Sigmoid colon (tissue), 7 donors: Measurements from ENCODE around the gene EMC6. TPM values are rescaled to one million over a fixed set of nuclear protein-coding genes. Genes with fewer than 3 reads are reported as not detected.

Source experiments
- DNase-seq: peaks from one replicate; pipeline ENCODE4 v3.0.0-alpha.2; 2019
- H3K27ac ChIP-seq, 4 donors: fragments of 200-600 bp; sonication (generic); one replicate each; pipeline ENCODE4 v1.5.1; 2016 to 2019; ENCODE audit warnings: mild to moderate bottlenecking in 1 of 4
- H3K27me3 ChIP-seq, 3 donors: fragments of 200-600 bp; sonication (generic); one replicate each; pipeline ENCODE4 v1.5.1; 2019; ENCODE audit warnings: mild to moderate bottlenecking in 1 of 3
- H3K36me3 ChIP-seq, 4 donors: fragments of 200-600 bp; sonication (generic); one replicate each; pipeline ENCODE4 v1.5.1; 2016 to 2019
- H3K4me1 ChIP-seq, 4 donors: fragments of 200-600 bp; sonication (generic); one replicate each; pipeline ENCODE4 v1.5.1; 2017 to 2019
- H3K4me3 ChIP-seq, 4 donors: fragments of 200-600 bp; sonication (generic); one replicate each; pipeline ENCODE4 v1.5.1; 2017 to 2019; ENCODE audit warnings: mild to moderate bottlenecking in 2 of 4, moderate library complexity in 1 of 4
- H3K9me3 ChIP-seq, 4 donors: fragments of 200-600 bp in 3 of 4; sonication (generic) in 3 of 4; one replicate each; pipeline versions ENCODE4 v1.5.1 to v1.6.1; 2013 to 2019
- EP300 ChIP-seq, 4 donors: sonication (generic); formaldehyde crosslinking; IDR thresholded peaks; one replicate each; pipeline ENCODE4 v1.6.1; 2017; ENCODE audit warnings: antibody characterized with exemption in 4 of 4
- POLR2A ChIP-seq, 2 donors: fragments of 450-650 bp; IDR thresholded peaks; one replicate each; pipeline ENCODE4 v1.6.1; 2016; ENCODE audit warnings: antibody characterized with exemption in 2 of 2, mild to moderate bottlenecking in 2 of 2, moderate library complexity in 2 of 2
- POLR2AphosphoS5 ChIP-seq, 4 donors: sonication (generic); formaldehyde crosslinking; IDR thresholded peaks; one replicate each; pipeline ENCODE4 v1.6.1; 2017; ENCODE audit warnings: antibody characterized with exemption in 4 of 4
- whole genome bisulfite sequencing, 2 donors: extraction: QIAGEN DNeasy Blood & Tissue Kit; methylation state at CpG; one replicate each; pipeline ENCODE4 v1.1.7; 2013; 5-methylcytosine and 5-hydroxymethylcytosine counted together
- intact Hi-C: fragments of 100-400 bp; cut with DNase I; formaldehyde crosslinking; loops from one replicate; pipeline ENCODE4 v1.15.1; 2023
- polyA plus RNA-seq, 3 donors: library from polyadenylated mRNA; stranded (reverse); fragments of 200-250 nt; gene quantifications; one replicate each; pipeline ENCODE4 v1.2.3, GENCODE V29; 2013
- total RNA-seq, 4 donors: library from RNA; depleted of rRNA; stranded (reverse); fragments of >200 nt; gene quantifications; one replicate each; pipeline ENCODE4 v1.1.0, GENCODE V29; 2016
- TF ChIP-seq, protein P1 (sequence below), 4 experiments: fragments of 450-650 bp in 3 of 4; fragments of 200-600 bp in 1 of 4; IDR thresholded peaks; one replicate each; pipeline ENCODE4 v1.5.1; 2016 to 2019; ENCODE audit warnings: antibody characterized with exemption in 4 of 4, mild to moderate bottlenecking in 3 of 4, moderate library complexity in 2 of 4
- donor health status: healthy with polysubstance abuse.
- donor health status: Bipolar disorder and iron deficiency.
- donor health status: healthy.

Gene EMC6
- total and polyA plus RNA-seq, 7 donors: 4.4 to 90.5 (median 21.7) TPM

GRCh38 chr17:3678095-3678820 is 9.6 kb downstream of the EMC6 start:
- TF ChIP-seq, protein P1, sequence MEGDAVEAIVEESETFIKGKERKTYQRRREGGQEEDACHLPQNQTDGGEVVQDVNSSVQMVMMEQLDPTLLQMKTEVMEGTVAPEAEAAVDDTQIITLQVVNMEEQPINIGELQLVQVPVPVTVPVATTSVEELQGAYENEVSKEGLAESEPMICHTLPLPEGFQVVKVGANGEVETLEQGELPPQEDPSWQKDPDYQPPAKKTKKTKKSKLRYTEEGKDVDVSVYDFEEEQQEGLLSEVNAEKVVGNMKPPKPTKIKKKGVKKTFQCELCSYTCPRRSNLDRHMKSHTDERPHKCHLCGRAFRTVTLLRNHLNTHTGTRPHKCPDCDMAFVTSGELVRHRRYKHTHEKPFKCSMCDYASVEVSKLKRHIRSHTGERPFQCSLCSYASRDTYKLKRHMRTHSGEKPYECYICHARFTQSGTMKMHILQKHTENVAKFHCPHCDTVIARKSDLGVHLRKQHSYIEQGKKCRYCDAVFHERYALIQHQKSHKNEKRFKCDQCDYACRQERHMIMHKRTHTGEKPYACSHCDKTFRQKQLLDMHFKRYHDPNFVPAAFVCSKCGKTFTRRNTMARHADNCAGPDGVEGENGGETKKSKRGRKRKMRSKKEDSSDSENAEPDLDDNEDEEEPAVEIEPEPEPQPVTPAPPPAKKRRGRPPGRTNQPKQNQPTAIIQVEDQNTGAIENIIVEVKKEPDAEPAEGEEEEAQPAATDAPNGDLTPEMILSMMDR (IDR thresholded peaks at IDR 0.05): no peak
- no peak for TF ChIP-seq POLR2A (IDR thresholded peaks at IDR 0.05)
- TF ChIP-seq EP300 (IDR thresholded peaks at IDR 0.05): no peak
- TF ChIP-seq POLR2AphosphoS5 (IDR thresholded peaks at IDR 0.05): no peak
- no peaks in the 10 kb centered on the region for H3K9me3 ChIP-seq
- 80 to 81% methylated on average over 16 of the region's 16 CpGs for WGBS, 2 donors
- no peaks in the 10 kb centered on the region for H3K36me3 ChIP-seq
- peaks cover 0 to 24% (median 0%) of the 10 kb centered on the region in 3 donors for H3K27me3 ChIP-seq
- H3K27ac ChIP-seq: no peak overlapping the region
- H3K4me3 ChIP-seq: no peak overlapping the region
- intact Hi-C loops: no loop called here
- H3K4me1 ChIP-seq: no peaks in the 10 kb centered on the region
- no peak for DNase-seq

DNA sequence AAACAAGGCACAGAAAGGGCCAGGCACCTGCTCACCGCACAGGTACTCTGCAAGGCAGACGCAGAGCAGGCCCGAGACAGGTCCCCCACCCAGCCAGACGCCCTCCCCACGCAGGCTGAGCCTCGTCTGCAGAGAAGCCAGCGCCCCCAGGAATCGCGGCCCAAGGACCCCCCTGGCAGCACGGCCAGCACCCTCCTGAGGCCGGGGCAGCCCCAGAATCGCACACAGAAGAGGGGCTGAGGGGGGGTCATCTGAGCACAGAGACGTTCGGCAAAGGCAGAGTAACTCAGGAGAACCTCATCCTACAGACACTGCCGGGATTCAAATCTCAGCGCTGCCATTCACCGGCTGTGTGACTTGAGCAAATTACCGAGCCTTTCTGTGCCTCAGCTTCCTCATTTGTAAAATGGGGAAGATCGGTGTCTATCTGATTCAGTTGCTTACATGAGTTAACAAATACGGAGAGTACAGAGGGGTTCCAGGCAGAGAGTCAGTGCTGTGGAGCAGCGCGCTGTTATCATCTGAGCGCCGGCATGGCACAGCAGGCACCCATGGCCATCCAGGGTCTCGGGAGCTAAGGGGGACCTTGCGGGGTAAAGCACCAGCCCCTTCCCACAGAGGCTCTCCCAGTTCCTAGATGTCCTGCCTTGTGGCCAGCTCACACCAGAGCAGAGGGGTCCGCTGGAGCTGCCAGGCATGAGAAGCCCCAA is 10.4 kb downstream of the EMC6 start:
- 89 to 90% methylated on average over 27 of the region's 27 CpGs for WGBS, 2 donors
- Histone ChIP-seq H3K4me1 (no peaks in the 10 kb centered on the region), H3K4me3 (no peak overlapping the region), H3K27me3 (peaks cover under 1 to 31% (median 3%) of the 10 kb centered on the region in 3 donors), H3K9me3 (no peaks in the 10 kb centered on the region), H3K36me3 (no peaks in the 10 kb centered on the region), H3K27ac (no peak overlapping the region)
- DNase-seq: no peak
- TF ChIP-seq POLR2AphosphoS5 (IDR thresholded peaks at IDR 0.05) (no peak), EP300 (IDR thresholded peaks at IDR 0.05) (no peak), POLR2A (IDR thresholded peaks at IDR 0.05) (no peak)
- TF ChIP-seq, protein P1 (IDR thresholded peaks at IDR 0.05): no peak
- intact Hi-C loops: no loop called here

DNA sequence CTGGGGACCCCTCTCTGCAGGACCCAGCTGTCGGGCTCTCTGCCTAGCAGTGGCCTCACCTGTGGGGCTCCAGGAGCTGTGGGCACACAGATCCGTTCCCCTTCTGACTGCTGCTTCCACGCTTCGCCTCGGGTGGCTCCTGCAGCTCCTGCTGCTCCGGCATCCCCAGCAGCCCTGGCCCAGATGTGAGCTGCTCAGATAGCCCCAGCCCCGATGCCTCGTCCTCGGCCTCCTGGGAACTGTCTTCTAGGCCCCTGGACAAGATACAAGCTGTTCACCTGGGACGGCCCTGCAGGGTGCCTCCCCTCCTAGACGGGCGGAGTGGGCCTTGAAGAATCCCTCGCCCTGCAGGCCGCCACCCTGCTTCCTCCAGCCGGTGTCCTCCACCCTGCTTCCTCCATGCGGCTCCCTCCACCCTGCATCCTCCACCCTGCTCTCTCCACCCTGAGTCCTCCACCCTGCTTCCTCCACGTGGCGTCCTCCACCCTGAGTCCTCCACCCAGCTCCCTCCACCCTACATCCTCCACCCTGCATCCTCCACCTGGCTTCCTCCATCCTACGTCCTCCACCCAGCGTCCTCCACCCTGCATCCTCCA is 11.0 kb downstream of the EMC6 start:
- Histone ChIP-seq H3K4me3 (no peak overlapping the region), H3K4me1 (no peaks in the 10 kb centered on the region), H3K27ac (no peak overlapping the region), H3K9me3 (no peaks in the 10 kb centered on the region), H3K36me3 (no peaks in the 10 kb centered on the region), H3K27me3 (peaks cover 3 to 38% (median 9%) of the 10 kb centered on the region in 3 donors)
- DNase-seq: no peak
- intact Hi-C loops: no loop called here
- WGBS, 2 donors: 31 to 55% methylated on average over 20 of the region's 20 CpGs
- TF ChIP-seq POLR2AphosphoS5 (IDR thresholded peaks at IDR 0.05) (no peak), POLR2A (IDR thresholded peaks at IDR 0.05) (no peak), EP300 (IDR thresholded peaks at IDR 0.05) (no peak)
- TF ChIP-seq, protein P1 (IDR thresholded peaks at IDR 0.05): no peak

- TF ChIP-seq, protein P1 (IDR thresholded peaks at IDR 0.05): no peak
- TF ChIP-seq POLR2A (IDR thresholded peaks at IDR 0.05) (no peak), POLR2AphosphoS5 (IDR thresholded peaks at IDR 0.05) (no peak), EP300 (IDR thresholded peaks at IDR 0.05) (no peak)
- H3K27me3 ChIP-seq: peaks cover 3 to 47% (median 13%) of the 10 kb centered on the region in 3 donors
- intact Hi-C loops: no loop called here
- H3K36me3 ChIP-seq: no peaks in the 10 kb centered on the region
- 87 to 91% methylated on average over 12 of the region's 12 CpGs for WGBS, 2 donors
- H3K27ac ChIP-seq: no peak overlapping the region
- no peaks in the 10 kb centered on the region for H3K4me1 ChIP-seq
- no peak for DNase-seq
- no peaks in the 10 kb centered on the region for H3K9me3 ChIP-seq
- no peak overlapping the region for H3K4me3 ChIP-seq
These were observed 12.4 kb downstream of the EMC6 start for GRCh38 chr17:3681057-3681456.
